ENCODE data around the gene ARHGAP18. TPM values are rescaled to one million over a fixed set of nuclear protein-coding genes. Genes with fewer than 3 reads are reported as not detected.

ARHGAP18 gene
- total RNA-seq, 1 donor from 2014 or later: 7.9 TPM

DNA sequence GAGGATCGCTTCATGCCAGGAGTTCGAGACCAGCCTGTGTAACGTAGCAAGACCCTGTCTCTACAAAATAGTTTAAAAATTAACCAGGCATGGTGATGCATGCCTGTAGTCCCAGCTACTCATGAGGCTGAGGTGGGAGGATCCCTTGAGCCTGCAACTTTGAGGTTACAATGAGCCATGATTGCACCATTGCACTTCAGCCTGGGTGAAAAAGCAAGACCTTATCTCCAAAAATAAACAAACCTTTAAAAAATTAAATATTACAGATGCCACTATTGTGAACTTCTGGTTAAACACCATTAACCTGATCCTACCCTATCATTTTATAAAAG is 116.8 kb downstream of the ARHGAP18 start:
- Mint-ChIP-seq H3K4me1 (peaks cover 5% of the 10 kb centered on the region), H3K27ac (no peak overlapping the region), H3K4me3 (no peak overlapping the region), H3K36me3 (ENCODE audit: low read depth) (no peaks in the 10 kb centered on the region), H3K27me3 (no peaks in the 10 kb centered on the region), H3K9me3 (no peaks in the 10 kb centered on the region)
- DNase-seq (no peak), ATAC-seq (ENCODE audit: low read depth) (no peak)
- POLR2A ChIA-PET: no interaction called here
- intact Hi-C loops (cut with micrococcal nuclease): loop anchor here (10.0 kb wide), 1 partner anchor 702 kb away; no protein-coding TSS in a partner anchor
- TF ChIP-seq, protein P1, sequence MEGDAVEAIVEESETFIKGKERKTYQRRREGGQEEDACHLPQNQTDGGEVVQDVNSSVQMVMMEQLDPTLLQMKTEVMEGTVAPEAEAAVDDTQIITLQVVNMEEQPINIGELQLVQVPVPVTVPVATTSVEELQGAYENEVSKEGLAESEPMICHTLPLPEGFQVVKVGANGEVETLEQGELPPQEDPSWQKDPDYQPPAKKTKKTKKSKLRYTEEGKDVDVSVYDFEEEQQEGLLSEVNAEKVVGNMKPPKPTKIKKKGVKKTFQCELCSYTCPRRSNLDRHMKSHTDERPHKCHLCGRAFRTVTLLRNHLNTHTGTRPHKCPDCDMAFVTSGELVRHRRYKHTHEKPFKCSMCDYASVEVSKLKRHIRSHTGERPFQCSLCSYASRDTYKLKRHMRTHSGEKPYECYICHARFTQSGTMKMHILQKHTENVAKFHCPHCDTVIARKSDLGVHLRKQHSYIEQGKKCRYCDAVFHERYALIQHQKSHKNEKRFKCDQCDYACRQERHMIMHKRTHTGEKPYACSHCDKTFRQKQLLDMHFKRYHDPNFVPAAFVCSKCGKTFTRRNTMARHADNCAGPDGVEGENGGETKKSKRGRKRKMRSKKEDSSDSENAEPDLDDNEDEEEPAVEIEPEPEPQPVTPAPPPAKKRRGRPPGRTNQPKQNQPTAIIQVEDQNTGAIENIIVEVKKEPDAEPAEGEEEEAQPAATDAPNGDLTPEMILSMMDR (IDR thresholded peaks at IDR 0.05): no peak
- CTCF ChIA-PET: no interaction called here

DNA sequence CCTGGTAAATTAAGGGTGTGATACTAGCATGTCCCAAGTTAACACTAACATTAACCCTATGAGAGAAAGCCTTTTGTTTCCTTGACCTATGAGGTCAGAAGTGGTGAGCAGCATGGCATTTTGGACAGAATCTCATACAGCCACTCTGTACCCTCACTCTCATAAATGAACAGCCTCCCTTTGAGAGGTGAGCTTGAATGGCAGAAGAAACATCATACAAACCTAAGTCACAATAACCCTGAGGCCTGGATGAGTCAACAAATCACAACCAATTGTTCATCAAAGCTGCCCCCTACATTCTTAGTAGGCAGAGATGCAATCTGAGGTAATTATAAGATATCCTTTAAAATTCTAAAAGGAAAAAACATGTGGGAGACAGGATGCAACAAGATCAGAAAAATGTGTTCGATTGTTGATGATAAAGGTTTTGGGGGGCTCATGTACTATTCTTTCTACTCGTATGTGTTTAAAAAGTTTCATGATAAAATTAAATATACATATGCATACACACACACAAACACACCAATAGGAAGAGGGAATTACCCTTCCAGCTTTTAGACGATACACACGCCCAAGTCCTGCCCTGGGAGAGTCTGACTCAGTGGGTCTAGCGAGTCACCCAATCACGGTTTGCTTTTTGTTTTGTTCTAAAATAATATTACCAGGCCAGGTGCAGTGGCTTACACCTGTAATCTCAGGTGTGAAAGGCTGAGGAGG is 117.3 kb downstream of the ARHGAP18 start:
- Mint-ChIP-seq H3K4me3 (no peak overlapping the region), H3K27ac (no peak overlapping the region), H3K9me3 (peaks cover 2% of the 10 kb centered on the region), H3K36me3 (ENCODE audit: low read depth) (no peaks in the 10 kb centered on the region), H3K27me3 (no peaks in the 10 kb centered on the region), H3K4me1 (peaks cover 5% of the 10 kb centered on the region)
- ATAC-seq (ENCODE audit: low read depth) (no peak), DNase-seq (no peak)
- TF ChIP-seq, protein P1 (IDR thresholded peaks at IDR 0.05): no peak
- POLR2A ChIA-PET: no interaction called here
- intact Hi-C loops (cut with micrococcal nuclease): loop anchor here (10.0 kb wide), 1 partner anchor 702 kb away; no protein-coding TSS in a partner anchor
- CTCF ChIA-PET: interaction anchor here (1.1 kb wide), 1 partner anchor 139 kb away, joined by 4 read pairs; no protein-coding TSS in a partner anchor

DNA sequence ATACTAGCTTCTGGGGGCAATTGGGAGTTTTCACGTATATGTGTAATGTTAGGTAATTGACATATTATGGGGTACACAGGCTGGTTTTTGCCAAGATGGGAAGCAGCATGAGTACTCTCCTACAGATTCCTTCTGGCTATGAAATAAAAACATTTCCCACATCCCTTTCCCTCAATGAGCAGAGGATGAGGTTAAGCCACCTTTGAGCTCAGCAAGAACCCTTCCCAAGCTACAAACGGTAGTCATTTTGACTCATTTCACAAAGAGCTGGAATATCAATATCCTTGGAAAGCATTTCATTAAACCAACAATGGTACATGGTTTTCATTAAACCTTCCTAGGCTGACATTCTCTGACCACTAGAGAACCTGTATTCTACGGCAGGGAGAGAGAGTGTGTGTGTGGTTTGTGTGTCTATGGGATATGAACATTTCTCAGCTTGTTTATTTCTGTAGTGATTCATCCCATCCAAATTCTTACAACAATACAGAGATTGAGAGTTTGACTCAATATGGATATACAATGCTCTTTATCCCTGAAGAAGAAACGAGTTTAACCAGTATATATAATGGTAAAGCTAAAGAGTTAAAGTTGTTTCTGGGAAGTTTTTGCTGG is 119.5 kb downstream of the ARHGAP18 start:
- H3K9me3 Mint-ChIP-seq: peaks cover 5% of the 10 kb centered on the region
- intact Hi-C loops (cut with micrococcal nuclease): loop anchor here (10.0 kb wide), 1 partner anchor 704 kb away; no protein-coding TSS in a partner anchor
- no peaks in the 10 kb centered on the region for H3K36me3 Mint-ChIP-seq (ENCODE audit: low read depth)
- ChIA-PET CTCF (interaction anchor here (1.0 kb wide), 1 partner anchor 9 kb away, joined by 3 read pairs; no protein-coding TSS in a partner anchor), POLR2A (no interaction called here)
- no peaks in the 10 kb centered on the region for H3K27me3 Mint-ChIP-seq
- no peak overlapping the region for H3K4me3 Mint-ChIP-seq
- no peaks in the 10 kb centered on the region for H3K4me1 Mint-ChIP-seq
- no peak for DNase-seq
- TF ChIP-seq, protein P1 (IDR thresholded peaks at IDR 0.05): no peak
- no peak for ATAC-seq (ENCODE audit: low read depth)
- no peak overlapping the region for H3K27ac Mint-ChIP-seq

DNA sequence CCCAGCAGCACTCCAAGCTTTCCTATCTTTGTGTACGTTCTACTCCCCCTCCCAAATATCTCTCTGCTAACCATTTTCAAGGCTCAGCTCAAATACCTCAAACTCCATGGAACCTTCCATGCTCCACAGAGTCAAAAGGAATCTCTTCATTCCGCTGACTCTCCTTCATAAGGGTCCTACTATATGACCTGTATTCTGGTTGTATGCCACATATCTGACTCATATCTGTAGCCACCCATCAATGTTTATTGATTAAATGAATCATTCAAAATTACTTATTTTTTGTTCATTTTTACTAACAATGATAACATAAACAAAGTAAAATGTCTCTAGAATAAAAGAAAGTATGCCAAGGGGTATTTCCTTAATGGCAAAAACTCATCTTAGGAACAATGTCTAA is 123.2 kb downstream of the ARHGAP18 start:
- no peak for ATAC-seq (ENCODE audit: low read depth)
- CTCF ChIA-PET: no interaction called here
- TF ChIP-seq, protein P1 (IDR thresholded peaks at IDR 0.05): no peak
- DNase-seq: no peak
- H3K27me3 Mint-ChIP-seq: no peaks in the 10 kb centered on the region
- no peaks in the 10 kb centered on the region for H3K36me3 Mint-ChIP-seq (ENCODE audit: low read depth)
- no peaks in the 10 kb centered on the region for H3K4me1 Mint-ChIP-seq
- H3K4me3 Mint-ChIP-seq: no peak overlapping the region
- H3K27ac Mint-ChIP-seq: no peak overlapping the region
- intact Hi-C loops (cut with micrococcal nuclease): no loop called here
- POLR2A ChIA-PET: no interaction called here
- peaks cover 5% of the 10 kb centered on the region for H3K9me3 Mint-ChIP-seq

DNA sequence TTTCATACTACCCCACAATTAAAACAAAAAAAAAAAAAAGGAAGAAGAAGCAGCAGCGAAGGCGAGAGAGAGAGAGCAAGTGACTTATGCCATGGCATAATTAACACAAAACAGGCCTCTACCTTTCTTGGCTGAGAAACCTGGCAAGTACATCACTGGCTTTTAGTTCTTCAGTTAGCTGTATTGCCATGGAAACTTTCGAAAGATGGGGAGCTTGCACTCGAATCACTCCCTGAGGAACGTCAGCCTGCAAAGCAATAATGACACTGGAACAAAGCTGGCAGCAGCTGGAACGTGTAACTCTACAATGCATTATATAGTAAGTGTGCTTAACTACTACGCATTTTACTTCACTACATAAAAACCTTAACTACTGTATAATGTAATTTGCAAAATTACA is 126.1 kb downstream of the ARHGAP18 start:
- H3K27me3 Mint-ChIP-seq: no peaks in the 10 kb centered on the region
- peaks cover 5% of the 10 kb centered on the region for H3K9me3 Mint-ChIP-seq
- CTCF ChIA-PET: no interaction called here
- TF ChIP-seq, protein P1 (IDR thresholded peaks at IDR 0.05): no peak
- no peak overlapping the region for H3K4me3 Mint-ChIP-seq
- H3K4me1 Mint-ChIP-seq: no peaks in the 10 kb centered on the region
- intact Hi-C loops (cut with micrococcal nuclease): no loop called here
- DNase-seq (no peak), ATAC-seq (ENCODE audit: low read depth) (no peak)
- POLR2A ChIA-PET: no interaction called here
- H3K36me3 Mint-ChIP-seq (ENCODE audit: low read depth): peaks cover 2% of the 10 kb centered on the region
- no peak overlapping the region for H3K27ac Mint-ChIP-seq
